Thyroid gland (tissue), 4 donors: ENCODE data around the gene NPHS1.

ENCODE experiments used
- POLR2A ChIP-seq, 2 donors: fragments of 450-650 bp; IDR thresholded peaks; one replicate each; pipeline ENCODE4 v1.6.1; 2017; ENCODE audit warnings: antibody characterized with exemption in 2 of 2, mild to moderate bottlenecking in 2 of 2, moderate library complexity in 1 of 2
- TF ChIP-seq, protein P1 (sequence below), 6 experiments: fragments of 200-600 bp in 3 of 6; fragments of 450-650 bp in 3 of 6; sonication (generic) in 3 of 6; IDR thresholded peaks; one replicate each; pipeline ENCODE4 v1.5.1; 2016 to 2019; ENCODE audit warnings: antibody characterized with exemption in 6 of 6, mild to moderate bottlenecking in 2 of 6, inconsistent platforms in 1 of 6, moderate library complexity in 1 of 6

GRCh38 chr19:35879770-35880317, 27.5 kb upstream of the NPHS1 start:
- no peak for TF ChIP-seq POLR2A (IDR thresholded peaks at IDR 0.05)
- TF ChIP-seq, protein P1, sequence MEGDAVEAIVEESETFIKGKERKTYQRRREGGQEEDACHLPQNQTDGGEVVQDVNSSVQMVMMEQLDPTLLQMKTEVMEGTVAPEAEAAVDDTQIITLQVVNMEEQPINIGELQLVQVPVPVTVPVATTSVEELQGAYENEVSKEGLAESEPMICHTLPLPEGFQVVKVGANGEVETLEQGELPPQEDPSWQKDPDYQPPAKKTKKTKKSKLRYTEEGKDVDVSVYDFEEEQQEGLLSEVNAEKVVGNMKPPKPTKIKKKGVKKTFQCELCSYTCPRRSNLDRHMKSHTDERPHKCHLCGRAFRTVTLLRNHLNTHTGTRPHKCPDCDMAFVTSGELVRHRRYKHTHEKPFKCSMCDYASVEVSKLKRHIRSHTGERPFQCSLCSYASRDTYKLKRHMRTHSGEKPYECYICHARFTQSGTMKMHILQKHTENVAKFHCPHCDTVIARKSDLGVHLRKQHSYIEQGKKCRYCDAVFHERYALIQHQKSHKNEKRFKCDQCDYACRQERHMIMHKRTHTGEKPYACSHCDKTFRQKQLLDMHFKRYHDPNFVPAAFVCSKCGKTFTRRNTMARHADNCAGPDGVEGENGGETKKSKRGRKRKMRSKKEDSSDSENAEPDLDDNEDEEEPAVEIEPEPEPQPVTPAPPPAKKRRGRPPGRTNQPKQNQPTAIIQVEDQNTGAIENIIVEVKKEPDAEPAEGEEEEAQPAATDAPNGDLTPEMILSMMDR (IDR thresholded peaks at IDR 0.05), result no peak
